ENCODE results near the gene UST. TPM values are rescaled to one million over a fixed set of nuclear protein-coding genes. Genes with fewer than 3 reads are reported as not detected.
"Not testable (repeated sequence)": the region's sequence is repeated elsewhere in the genome, so short reads cannot be mapped to it uniquely, and the experiment has no call there.

The UST gene
- total RNA-seq, 1 experiment from 2014 or later: 7.6 TPM

DNA sequence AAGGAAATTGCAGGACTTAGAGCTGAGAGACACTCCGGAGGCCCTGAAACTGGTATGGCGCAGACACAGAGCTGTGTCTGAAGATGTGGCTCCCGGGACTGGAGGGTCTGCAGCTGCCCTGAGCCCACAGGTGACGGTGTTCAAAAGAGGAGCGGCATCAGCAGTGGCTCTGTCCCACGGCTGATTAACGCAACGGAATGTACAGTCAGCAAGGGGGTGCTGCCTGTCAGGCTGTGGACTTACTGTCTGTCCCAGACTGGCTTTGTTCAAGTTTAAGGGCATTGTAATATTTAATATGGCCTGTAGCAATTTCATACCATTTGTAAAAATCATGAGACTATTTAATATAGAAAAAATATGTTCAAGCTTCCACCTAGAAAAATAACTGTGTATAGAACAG, 342.7 kb downstream of the UST start:
- Histone ChIP-seq H3K4me3 (no peak overlapping the region), H3K36me3 (no peaks in the 10 kb centered on the region), H3K9me3 (replicated peaks) (no peaks in the 10 kb centered on the region; the same call in 1 of the 2 replicates), H3K4me1 (replicated peaks) (peaks cover 27% of the 10 kb centered on the region), H3K27me3 (replicated peaks) (no peaks in the 10 kb centered on the region), H3K27ac (no peak overlapping the region)
- DNase-seq (ENCODE audit: low read depth in 1 of 2, low spot score in 2 of 2): no peak

DNA sequence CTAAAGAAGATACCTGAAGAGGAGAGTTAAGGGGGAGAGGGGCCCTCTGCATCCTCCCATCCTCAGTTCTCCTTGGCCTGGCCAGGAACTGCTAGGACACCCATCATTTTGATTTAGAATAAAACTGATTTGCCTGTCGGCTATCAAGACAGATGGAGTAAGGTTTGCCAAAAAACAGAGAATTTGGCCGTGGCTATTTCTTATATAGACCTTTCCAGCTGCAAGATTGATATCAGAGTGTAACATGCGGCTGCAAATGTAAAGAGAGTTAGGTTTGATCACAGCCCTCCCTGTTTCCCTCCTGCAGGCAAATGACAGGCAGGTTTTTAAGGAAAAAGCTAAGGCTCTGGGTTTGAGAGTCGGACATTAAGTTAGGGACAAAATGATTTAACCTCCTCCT, 344.1 kb downstream of the UST start:
- Histone ChIP-seq H3K9me3 (replicated peaks) (no peaks in the 10 kb centered on the region; the same call in 1 of the 2 replicates), H3K27ac (no peak overlapping the region), H3K27me3 (replicated peaks) (no peaks in the 10 kb centered on the region), H3K36me3 (no peaks in the 10 kb centered on the region), H3K4me3 (no peak overlapping the region), H3K4me1 (replicated peaks) (peaks cover 39% of the 10 kb centered on the region)
- DNase-seq (ENCODE audit: low read depth in 1 of 2, low spot score in 2 of 2): no peak

DNA sequence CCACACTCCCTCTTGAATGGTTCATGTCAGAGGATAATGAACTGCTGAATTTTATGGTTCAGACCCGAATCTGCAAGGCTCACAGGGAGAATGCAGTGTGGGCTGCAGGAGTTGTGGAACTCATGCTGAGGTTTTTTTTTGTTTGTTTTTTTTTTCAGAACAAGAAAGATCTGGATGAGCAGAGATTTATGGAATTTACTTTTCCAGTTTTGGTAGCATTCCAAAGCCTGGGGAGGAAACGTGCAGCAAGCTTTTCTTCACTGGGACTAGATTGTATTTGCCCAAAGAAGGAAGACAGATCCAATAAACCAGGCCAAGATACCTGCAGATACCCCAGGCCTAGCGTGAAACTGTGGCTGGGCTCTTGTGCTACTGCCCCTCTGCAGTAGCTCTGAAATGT, 346.8 kb downstream of the UST start:
- Histone ChIP-seq H3K27me3 (replicated peaks) (no peaks in the 10 kb centered on the region), H3K36me3 (no peaks in the 10 kb centered on the region), H3K4me1 (replicated peaks) (peaks cover 39% of the 10 kb centered on the region), H3K4me3 (no peak overlapping the region), H3K9me3 (replicated peaks) (0 out of 2 replicates have a peak, but pooled peaks cover 2% of the 10 kb centered on the region), H3K27ac (peak overlapping the region; percentile 74)
- peak; percentile 54 to 84 for DNase-seq (ENCODE audit: low read depth in 1 of 2, low spot score in 2 of 2)

DNA sequence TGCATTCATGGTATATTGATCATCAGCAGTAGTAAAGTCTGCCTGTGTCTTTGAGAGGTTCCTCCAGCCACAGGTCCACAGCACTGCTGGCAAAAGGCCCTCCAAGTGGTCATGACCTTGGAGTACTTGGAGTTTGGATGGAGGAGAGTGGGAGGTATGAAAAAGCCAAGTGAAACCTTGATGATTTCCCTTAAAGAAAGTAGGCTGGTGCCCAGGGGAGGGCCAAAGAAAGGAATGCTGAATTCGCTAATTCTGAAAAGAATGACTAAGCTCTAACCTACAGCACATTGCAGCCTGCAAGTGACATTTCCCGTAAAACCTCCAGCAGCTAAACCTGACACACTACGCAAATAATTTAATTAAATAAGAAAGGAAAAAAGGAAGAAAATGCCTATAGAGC, 347.3 kb downstream of the UST start:
- Histone ChIP-seq H3K36me3 (no peaks in the 10 kb centered on the region), H3K9me3 (replicated peaks) (0 out of 2 replicates have a peak, but pooled peaks cover 5% of the 10 kb centered on the region), H3K27ac (peak overlapping the region; percentile 74), H3K4me1 (replicated peaks) (peaks cover 39% of the 10 kb centered on the region), H3K4me3 (no peak overlapping the region), H3K27me3 (replicated peaks) (no peaks in the 10 kb centered on the region)
- peak; percentile 65 to 79 for DNase-seq (ENCODE audit: low read depth in 1 of 2, low spot score in 2 of 2)

DNA sequence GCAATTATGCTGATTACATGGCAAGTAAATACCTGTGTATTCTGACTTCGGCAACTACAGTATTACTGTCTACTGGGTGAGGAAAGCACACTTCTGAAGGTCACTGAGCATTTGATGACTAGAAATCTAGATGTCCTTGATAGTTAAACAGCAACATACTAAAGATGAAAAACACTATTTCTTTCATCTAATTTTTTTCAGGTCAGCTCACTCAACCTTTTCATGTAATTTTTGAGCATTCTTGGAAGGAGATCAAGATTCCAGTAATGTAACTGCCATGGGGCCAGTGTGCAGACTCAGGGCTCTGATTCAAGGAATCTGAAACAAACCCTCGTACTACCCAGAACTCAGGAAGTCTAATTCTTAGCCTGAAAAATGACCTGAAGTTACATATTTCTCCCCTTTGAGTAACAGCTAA, 348.1 kb downstream of the UST start:
- DNase-seq (ENCODE audit: low read depth in 1 of 2, low spot score in 2 of 2): peak in 1 of 2 experiments; percentile 32
- Histone ChIP-seq H3K9me3 (replicated peaks) (0 out of 2 replicates have a peak, but pooled peaks cover 5% of the 10 kb centered on the region), H3K4me3 (no peak overlapping the region), H3K27ac (peak overlapping the region; percentile 74), H3K27me3 (replicated peaks) (no peaks in the 10 kb centered on the region), H3K4me1 (replicated peaks) (peaks cover 39% of the 10 kb centered on the region), H3K36me3 (no peaks in the 10 kb centered on the region)

DNA sequence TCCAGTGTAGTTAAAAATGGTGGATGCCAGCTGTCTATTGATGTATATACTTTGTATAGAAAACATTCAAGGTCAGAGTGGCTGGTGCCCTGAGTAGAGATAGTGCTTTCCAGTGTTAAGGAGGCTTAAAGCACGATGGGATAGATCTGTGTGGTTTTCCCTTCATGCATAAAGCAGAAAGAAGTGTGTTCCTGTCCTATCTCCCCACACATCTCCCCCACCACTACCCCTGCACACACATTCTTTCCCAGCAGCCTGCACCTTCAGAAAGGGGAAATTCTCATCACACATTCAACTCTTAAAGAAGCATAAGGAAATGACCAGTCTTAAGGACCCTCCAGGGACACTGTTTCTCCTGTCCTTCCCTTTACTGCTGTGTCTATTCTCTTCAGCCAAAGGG, 349.0 kb downstream of the UST start:
- no peak overlapping the region for H3K4me3 ChIP-seq
- H3K27ac ChIP-seq: no peak overlapping the region
- no peaks in the 10 kb centered on the region for H3K27me3 ChIP-seq (replicated peaks)
- no peaks in the 10 kb centered on the region for H3K36me3 ChIP-seq
- H3K4me1 ChIP-seq (replicated peaks): peaks cover 39% of the 10 kb centered on the region
- 0 out of 2 replicates have a peak, but pooled peaks cover 5% of the 10 kb centered on the region for H3K9me3 ChIP-seq (replicated peaks)
- DNase-seq (ENCODE audit: low read depth in 1 of 2, low spot score in 2 of 2): no peak

DNA sequence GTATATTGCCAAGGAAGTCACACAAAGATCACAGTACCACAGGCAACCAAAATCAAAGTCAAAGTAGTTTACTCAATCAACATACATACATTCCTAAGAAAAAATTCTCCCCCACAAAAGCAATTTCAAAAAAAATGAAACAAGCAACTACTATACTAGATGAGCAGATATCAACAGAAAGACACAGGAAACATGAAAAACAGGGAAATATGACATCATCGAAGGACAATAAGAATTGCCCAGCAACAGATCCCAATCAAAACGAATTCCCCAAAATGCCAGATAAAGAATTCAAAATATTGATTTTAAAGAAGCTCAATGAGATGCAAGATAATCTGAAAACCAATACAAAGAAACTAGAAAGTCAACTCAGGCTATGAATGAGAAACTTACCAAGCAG, 351.0 kb downstream of the UST start:
- H3K36me3 ChIP-seq: no peaks in the 10 kb centered on the region

DNA sequence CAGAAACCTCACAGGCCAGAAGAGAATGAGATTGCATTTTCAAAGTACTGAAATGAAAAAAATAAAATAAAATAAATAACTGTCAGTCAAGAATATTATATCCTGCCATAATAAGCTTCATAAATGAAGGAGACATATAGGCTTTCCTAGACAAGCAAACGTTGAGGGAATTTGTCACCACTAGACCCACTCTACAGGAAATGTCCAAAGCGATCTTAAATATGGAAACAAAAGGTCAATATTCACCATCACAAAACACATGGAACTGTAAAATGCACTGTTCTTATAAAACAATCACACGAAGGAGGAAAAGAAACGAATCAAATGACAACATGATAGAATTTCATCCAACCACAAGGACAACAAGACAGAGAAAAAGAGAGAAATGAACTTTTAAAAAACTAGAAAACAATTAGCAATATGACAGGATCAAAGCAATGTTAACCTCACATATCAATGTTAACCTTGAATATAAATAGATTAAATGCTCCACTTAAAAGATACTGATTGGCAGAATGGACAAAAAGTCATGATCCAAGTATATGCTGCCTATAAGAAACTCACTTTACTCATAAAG, 352.0 kb downstream of the UST start:
- no peaks in the 10 kb centered on the region for H3K27me3 ChIP-seq (replicated peaks)
- no peak for DNase-seq (ENCODE audit: low read depth in 1 of 2, low spot score in 2 of 2)
- H3K4me3 ChIP-seq: no peak overlapping the region
- no peaks in the 10 kb centered on the region for H3K36me3 ChIP-seq
- H3K9me3 ChIP-seq (replicated peaks): 0 out of 2 replicates have a peak, but pooled peaks cover 5% of the 10 kb centered on the region
- peaks cover 20% of the 10 kb centered on the region for H3K4me1 ChIP-seq (replicated peaks)
- H3K27ac ChIP-seq: no peak overlapping the region

More for the DNA sequence above, 351.0 kb downstream of the UST start:
- Histone ChIP-seq H3K27me3 (replicated peaks) (no peaks in the 10 kb centered on the region), H3K27ac (no peak overlapping the region), H3K4me1 (replicated peaks) (peaks cover 30% of the 10 kb centered on the region), H3K4me3 (no peak overlapping the region), H3K9me3 (replicated peaks) (0 out of 2 replicates have a peak, but pooled peaks cover 5% of the 10 kb centered on the region)
- DNase-seq (ENCODE audit: low read depth in 1 of 2, low spot score in 2 of 2): no peak

DNA sequence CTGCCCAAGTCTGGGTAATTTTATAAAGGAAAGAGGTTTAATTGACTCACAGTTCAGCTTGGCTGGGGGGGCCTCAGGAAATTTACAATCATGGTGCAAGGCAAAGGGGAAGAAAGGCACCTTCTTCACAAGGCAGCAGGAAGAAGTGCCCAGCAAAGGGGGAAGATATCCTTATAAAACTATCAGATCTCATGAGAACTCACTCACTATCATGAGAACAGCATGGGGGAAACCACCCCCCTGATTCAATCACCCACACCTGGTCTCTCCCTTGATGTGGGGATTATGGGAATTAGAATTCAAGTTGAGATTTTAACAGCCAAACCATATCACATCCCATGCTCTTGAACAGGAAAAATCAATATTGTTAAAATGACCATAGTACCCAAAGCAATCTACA, 355.5 kb downstream of the UST start:
- no peaks in the 10 kb centered on the region for H3K27me3 ChIP-seq (replicated peaks)

DNA sequence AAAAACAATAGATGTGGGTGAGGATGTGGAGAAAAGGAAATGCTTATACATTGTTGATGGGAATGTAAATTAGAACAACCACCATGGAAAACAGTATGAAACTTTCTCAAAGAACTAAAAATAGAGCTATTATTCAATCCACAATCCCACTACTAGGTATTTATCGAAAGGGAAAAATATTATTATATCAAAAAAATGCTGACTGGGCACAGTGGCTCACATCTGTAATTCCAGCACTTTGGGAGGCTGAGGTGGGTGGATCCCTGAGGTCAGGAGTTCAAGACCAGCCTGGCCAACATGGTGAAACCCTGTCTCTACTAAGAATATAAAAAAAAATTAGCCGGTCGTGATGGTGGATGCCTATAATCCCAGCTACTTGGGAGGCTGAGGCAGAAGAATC, 357.1 kb downstream of the UST start:
- H3K27ac ChIP-seq; H3K27me3 ChIP-seq (replicated peaks); H3K9me3 ChIP-seq (replicated peaks); H3K4me3 ChIP-seq; H3K36me3 ChIP-seq; DNase-seq (ENCODE audit: low read depth in 1 of 2, low spot score in 2 of 2); H3K4me1 ChIP-seq (replicated peaks): not testable (repeated sequence)

More for the DNA sequence above, 355.5 kb downstream of the UST start:
- Histone ChIP-seq H3K4me3 (no peak overlapping the region), H3K27ac (no peak overlapping the region), H3K9me3 (replicated peaks) (0 out of 2 replicates have a peak, but pooled peaks cover 5% of the 10 kb centered on the region), H3K4me1 (replicated peaks) (no peaks in the 10 kb centered on the region), H3K36me3 (no peaks in the 10 kb centered on the region)
- DNase-seq (ENCODE audit: low read depth in 1 of 2, low spot score in 2 of 2): no peak

DNA sequence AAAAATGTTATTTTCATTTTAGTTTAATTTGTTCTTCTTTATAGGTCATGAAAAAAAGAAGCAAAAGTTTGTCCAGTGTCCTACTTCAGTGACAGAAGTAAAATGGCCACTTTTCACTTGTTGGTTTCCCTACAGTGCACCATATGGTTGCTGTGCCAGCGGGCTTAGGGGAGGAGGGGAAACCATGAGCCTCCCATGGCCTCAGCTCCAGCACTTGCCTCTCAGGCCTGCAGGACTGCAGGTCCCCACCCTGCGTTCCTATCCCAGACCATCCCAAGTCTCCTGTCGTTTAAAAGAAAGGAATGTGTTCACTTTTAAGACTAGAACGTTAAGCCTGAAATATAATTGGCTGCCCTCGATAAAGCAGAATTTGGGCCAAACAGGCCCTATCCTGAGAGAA, 360.7 kb downstream of the UST start:
- Histone ChIP-seq H3K4me3 (no peak overlapping the region), H3K9me3 (replicated peaks) (no peaks in the 10 kb centered on the region), H3K36me3 (no peaks in the 10 kb centered on the region), H3K27ac (no peak overlapping the region), H3K4me1 (replicated peaks) (no peaks in the 10 kb centered on the region), H3K27me3 (replicated peaks) (no peaks in the 10 kb centered on the region)
- DNase-seq (ENCODE audit: low read depth in 1 of 2, low spot score in 2 of 2): no peak

DNA sequence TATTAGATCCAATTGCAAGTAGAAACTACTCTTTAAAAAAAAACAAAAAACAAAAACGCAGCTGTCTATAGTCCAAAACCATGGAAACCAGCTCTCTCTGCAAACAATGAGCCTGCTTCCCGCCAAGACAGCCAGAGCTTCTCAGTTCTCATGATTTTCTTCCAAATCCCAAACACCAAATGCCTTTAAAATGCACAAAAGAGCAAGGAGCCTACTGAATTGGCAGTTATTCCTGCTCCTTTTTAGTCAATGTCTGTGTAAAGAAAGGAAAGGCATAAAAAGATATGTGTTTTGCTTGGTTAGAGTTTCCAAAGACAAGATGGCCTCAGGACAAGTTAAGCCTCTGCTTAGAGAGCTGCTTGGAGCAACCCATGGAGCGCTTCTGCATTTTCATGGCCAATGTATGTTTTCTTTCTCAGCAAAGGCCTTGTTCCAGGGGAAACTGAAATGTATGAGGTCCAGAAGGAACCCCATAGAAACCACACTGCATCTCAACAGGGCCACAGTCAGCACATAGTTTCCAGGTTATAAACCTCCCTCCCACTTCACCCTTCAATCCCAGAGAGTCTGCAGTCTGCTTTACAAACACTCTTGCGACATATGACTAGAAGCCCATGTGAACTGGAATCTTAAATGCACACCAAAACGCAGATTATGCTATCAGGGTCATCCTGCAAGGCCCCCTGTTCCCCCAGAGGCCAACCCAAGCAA, 361.4 kb downstream of the UST start:
- H3K4me3 ChIP-seq: no peak overlapping the region
- DNase-seq (ENCODE audit: low read depth in 1 of 2, low spot score in 2 of 2): no peak
- H3K27ac ChIP-seq: no peak overlapping the region
- H3K9me3 ChIP-seq (replicated peaks): peaks cover 1% of the 10 kb centered on the region; the same call in 1 of the 2 replicates
- no peaks in the 10 kb centered on the region for H3K4me1 ChIP-seq (replicated peaks)
- no peaks in the 10 kb centered on the region for H3K27me3 ChIP-seq (replicated peaks)
- no peaks in the 10 kb centered on the region for H3K36me3 ChIP-seq

DNA sequence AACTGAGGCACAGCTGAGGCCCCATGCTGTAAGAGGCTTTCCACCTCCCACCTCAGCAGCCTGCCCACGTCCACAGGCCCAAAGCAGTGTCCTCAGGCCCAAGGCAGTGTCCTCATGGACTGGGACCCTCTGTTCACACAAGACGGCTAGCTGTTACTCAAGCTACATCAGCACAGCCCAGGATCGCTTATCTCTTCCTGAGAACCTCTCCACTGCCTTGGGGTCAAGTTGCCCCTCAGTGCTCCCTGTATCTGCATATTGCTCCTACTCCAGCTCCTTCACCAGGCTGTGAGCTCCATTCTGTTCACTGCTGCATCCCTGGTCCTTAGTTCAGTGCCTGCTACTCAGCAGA, 361.9 kb downstream of the UST start:
- Histone ChIP-seq H3K4me3 (no peak overlapping the region), H3K4me1 (replicated peaks) (no peaks in the 10 kb centered on the region), H3K36me3 (no peaks in the 10 kb centered on the region), H3K9me3 (replicated peaks) (peaks cover 3% of the 10 kb centered on the region; the same call in 1 of the 2 replicates), H3K27me3 (replicated peaks) (no peaks in the 10 kb centered on the region), H3K27ac (no peak overlapping the region)
- DNase-seq (ENCODE audit: low read depth in 1 of 2, low spot score in 2 of 2): no peak

DNA sequence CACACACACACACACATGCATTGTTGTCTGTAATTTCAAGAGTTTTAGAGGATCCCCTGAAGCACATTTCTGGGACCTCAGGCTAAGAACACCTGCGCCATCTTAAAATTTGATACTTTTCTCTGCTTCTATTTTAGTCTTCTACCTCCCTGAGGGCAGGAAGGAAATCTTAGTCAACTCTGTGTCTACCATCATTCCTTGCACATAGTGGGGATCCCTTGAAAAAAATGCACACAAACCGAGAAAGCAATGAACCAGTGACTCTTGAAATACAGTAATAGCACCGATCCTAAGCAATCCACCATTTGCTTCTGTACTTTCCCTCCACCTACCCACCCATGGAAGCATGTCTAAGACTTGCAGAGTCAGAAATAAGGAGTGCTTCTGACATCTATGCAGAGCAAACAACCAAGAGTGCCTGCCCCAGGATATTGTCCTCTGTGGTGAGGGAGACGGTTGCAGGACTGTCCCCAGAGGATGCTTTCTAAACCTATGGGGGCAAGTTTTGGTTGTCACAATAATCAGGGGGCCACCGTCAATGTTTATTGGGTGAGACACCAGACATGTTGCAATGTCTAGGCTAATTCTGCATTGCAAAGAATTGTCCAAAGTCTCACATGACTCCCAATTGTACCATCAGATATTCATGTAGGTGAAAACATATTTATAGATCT, 362.7 kb downstream of the UST start:
- Histone ChIP-seq H3K36me3 (no peaks in the 10 kb centered on the region), H3K4me1 (replicated peaks) (no peaks in the 10 kb centered on the region), H3K4me3 (no peak overlapping the region), H3K9me3 (replicated peaks) (peaks cover 3% of the 10 kb centered on the region; the same call in 1 of the 2 replicates), H3K27ac (no peak overlapping the region), H3K27me3 (replicated peaks) (no peaks in the 10 kb centered on the region)
- no peak for DNase-seq (ENCODE audit: low read depth in 1 of 2, low spot score in 2 of 2)

Data from SJSA1 (cell line).